GM18499 (cell line): ENCODE data around the gene MT1A.
"Not testable (repeated sequence)": the region's sequence is repeated elsewhere in the genome, so short reads cannot be mapped to it uniquely, and the experiment has no call there.

Experiments
- ATAC-seq: cut with Tn5 transposase; IDR thresholded peaks from one replicate; pipeline ENCODE4 v1.9.1; 2021; ENCODE audit warnings: moderate number of reproducible peaks; ENCODE audit not compliant: insufficient read depth, unreplicated experiment

MT1A gene

DNA sequence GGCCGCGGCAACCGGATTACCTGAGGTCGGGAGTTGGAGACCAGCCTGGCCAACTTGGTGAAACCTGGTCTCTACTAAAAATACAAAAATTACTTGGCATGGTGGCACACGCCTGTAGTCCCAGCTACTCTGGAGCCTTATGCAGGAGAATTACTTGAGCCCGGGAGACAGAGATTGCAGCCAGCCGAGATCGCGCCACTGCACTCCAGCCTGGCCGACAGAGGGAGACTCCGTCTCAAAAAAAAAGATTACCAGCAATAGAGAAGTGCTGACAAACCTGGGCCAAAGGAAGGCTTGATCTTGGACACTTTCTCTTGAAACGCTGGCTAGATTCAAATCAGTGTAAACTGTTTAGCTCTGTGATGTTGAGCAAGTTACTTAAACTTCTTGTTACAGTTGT, 35.5 kb downstream of the MT1A start:
- ATAC-seq, result no peak

DNA sequence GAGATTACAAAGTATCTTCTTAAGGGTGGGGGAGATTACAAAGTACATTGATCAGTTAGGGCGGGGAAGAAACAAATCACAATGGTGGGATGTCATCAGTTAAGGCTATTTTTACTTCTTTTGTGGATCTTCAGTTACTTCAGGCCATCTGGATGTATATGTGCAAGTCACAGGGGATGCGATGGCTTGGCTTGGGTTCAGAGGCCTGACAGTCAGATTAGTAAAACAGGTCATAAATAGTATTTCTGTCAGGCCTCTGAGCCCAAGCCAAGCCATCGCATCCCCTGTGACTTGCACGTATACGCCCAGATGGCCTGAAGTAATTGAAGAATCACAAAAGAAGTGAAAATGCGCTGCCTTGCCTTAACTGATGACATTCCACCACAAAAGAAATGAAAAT, 36.1 kb downstream of the MT1A start:
- ATAC-seq, result not testable (repeated sequence)

DNA sequence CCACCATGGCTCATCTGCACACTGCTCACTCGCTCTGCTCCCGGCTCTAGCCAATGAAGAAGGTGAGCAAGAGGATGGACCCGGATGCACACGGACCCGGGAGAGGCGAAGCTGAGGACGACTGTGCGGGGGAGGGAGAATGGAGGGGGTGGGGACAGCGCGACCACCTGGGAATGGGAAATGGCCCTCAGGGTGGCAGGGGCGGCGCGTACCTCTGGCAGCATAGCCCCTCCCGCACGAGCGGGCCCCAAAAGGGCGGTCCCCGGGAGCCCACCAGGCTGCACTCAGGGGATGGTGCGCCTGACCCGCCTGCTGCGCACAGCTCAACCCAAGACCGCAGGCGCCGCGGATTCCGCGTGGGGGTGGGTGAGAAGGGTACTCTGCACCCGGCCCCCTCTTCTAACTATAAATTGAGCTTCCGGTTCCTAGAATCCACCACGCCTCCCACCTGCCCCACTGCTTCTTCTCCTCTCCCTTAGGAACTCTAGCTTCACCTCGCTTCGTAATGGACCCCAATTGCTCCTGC, 37.3 kb downstream of the MT1A start:
- no peak for ATAC-seq

DNA sequence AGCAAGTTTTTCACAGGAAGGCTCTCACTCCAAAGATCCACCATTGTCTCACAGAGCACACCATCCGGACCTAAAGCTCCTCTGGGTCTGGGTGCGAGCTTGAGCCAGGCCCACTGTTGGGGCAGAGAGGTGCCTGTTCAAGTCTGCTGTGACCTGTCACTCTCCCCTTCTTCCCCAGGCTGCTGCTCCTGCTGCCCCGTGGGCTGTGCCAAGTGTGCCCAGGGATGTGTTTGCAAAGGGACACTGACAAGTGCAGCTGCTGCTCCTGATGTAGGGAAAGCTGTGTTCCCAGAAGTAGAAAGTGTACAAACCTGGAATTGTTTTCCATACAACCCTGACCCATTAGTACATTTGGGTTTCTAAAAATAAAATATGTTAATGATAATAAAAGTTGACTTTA, 39.0 kb downstream of the MT1A start:
- ATAC-seq, result no peak

DNA sequence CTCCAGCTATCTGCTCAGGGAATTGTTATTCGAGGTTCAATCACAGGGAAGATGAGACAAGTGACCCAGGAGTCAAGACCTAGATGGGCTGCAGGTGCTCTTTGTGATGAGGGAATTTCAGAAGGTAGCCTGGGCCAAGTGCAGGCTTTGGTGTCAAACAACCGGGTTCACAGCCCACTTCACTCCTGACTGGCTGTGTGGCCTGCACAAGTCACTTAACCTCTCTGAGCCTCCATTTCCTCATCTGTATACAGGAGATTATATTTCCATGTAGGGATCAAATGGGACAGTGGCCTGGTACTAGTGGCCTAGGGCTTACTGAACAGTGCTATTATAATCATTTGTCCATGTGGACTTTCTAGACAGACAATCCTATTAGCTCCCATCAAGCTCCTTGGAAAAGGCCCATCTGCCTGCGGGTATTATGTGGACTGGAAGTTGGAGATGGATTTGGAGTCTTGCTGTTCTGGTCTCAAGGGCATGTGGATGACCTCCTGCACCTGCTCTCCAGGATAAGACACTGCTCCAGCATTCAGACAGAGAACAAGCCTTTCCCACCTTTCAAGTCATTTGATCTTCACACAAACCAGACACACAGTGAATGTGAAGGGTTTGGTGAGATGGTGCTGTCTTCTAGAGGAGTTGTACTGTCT, 40.7 kb downstream of the MT1A start:
- no peak for ATAC-seq

DNA sequence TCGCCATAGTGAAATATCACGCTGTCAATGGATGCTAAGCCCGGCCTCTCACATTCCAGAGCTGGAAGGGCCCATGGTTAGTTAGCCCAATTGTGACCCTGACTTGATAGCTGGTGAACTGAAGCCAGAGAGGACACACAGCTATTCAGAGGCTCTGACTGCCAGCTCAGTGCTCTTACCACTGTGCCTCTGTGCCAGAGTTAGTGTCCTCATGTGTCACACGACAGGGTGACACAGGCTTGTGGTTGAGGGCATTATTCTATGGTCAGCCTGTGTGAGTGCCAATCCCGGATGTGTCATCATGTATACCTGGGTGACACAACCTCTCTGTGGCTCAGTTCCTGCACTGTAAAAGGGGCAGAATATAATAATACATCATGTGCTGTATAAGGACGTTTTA, 41.4 kb downstream of the MT1A start:
- no peak for ATAC-seq

DNA sequence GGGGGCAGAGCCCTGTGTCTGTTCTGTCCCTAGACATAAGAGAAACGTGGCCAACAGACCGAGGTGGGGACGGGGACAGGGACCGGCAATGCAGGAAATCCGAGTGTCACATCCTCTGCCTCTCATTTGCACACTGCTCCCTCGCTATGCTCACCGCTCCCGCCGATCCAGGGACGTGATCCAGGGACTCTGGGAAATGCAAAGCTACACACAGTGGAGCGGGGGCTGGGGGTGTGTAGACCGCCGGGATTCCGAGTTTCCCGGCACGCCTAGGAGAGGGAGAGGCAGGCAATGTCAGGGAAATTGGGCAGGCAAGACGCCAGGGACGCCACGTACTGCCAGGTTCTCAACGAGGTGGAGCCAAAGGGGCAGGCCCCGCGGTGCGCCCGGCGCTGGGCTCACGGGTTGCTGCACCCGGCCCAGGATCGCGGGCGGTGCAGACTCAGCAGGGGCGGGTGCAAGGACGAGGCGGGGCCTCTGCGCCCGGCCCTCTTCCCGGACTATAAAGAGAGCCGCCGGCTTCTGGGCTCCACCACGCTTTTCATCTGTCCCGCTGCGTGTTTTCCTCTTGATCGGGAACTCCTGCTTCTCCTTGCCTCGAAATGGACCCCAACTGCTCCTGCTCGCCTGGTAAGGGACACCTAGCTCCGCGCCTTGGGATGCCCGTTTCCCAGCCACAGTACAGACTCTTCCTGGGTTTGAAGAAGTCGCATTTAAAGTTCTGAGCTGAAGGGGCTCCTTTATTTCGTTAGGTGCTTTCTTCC, 43.7 kb downstream of the MT1A start, which contains the start of gene MT1X:
MT1X (plus strand) TSS at position 532 of the 764 bp plus-strand sequence; CDS start at position 603, 71 bp downstream.
- ATAC-seq, result peak; percentile 58

DNA sequence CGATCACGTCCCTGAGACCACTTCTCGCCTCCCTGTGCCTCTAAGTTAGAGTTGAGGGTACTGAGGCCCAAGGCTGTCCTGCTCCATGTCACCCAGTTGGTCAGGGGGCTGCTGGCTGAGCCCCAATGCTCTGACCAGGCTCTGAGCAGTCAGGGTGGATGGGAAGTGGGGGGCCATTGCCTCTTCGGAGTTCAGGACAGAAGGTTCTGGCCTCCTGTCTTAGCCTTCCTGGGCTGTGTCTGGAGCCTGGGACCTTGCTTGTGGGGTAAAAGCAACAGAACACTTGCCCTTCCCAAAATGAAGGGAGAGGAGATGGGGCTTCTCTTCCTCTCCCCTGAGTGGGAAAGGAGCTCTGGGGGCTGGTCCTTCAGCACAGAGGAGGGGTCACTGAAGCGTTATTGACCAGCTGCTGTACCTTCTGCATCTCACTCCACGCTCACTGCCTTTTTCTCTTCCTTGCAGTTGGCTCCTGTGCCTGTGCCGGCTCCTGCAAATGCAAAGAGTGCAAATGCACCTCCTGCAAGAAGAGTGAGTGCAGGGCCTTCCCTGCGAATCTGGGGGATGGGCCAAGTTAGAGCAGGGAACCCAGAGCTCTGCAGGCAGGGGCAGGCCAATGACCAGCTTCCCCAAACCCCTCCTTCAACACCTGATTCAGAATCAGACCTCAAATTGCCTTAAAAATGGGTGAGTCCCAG, 44.4 kb downstream of the MT1A start:
- ATAC-seq, result no peak

DNA sequence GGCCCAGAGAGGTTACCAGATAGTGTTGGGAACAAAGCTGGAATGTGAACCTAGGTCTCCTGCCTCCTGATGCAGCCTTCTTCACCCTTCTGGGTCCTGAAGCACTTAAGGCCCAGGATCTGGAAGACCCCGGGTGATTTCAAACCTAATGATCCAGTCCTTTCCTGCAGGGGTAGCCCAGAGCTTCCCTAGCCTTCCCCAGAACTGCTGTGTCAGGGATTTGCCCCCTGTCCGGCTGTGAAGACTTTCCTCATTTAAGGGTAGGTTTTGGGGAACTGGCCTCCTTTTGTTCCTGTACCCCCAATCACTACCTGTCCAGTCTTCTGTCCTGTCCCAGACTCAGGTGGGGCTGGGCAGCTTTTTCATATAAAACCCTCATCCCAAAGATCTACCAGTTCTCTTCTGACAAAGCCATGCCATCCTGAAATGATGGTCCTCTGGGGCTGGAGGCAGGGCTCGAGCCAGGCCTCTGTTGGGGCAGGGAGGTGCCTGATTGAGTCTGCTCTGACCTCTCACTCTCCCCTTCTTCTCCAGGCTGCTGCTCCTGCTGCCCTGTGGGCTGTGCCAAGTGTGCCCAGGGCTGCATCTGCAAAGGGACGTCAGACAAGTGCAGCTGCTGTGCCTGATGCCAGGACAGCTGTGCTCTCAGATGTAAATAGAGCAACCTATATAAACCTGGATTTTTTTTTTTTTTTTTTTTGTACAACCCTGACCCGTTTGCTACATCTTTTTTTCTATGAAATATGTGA, 45.1 kb downstream of the MT1A start:
- no peak for ATAC-seq

DNA sequence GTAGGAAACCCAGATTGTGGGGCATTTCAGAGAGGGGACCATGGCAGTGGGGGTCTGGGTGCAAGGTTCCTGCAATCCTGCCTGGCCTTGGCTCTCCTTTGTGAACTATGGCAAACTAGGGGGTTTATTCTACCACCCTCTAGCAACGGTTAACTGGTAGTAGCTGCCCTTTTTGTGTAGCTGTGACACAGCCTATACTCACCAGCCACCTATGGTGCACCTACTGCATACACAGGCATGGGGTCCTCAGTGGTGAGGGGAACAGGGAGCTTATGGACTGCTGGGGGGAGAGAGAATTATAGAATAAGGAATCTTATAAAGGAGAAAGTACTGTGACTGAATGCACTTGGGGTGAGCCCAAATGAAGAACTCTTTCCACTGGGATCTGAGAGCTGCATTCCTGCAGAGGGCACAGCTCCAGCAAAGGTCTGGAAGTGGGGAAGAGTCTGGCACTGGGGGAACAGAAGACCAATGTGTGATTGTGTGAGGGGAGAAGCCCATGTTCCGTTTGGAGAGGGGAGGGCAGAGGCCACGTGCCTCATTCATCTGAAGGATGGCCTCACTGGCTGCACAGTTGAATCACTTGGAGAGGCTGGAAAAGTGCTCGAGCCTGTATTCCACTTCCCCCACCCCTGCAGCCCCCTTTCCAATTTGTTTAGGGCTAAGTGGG, 45.9 kb downstream of the MT1A start:
- no peak for ATAC-seq

DNA sequence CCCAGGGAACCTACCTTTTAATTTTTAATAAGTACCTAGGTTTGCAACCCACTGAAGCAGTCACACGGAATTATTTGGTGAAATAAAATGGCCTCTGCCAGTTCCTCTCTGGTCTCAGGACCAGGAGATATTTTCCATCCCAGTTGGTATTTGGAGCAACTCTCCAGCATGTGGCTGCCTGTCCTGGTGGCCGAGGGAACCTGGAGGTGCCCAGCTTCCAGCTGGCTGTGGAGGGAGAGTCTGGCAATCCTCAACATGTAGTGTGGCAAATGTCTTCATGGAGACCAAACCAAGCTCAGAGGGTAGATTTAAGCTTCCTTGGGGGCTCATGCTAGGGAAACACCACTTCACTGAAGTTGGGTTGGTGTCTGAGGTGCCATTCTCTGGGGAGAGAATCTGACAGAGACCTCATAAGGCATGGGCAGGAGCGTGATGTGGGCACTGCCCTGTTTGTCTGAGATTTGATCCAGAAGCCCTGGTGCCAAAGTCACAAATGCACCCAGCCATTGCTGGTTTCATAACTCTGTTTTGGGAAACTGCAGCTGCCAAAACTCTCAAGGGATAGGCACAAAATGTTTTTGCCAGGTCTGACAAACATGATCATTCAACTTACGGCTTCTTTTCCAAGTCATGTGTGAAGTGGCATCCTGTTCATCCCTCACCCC, 46.6 kb downstream of the MT1A start:
- no peak for ATAC-seq

DNA sequence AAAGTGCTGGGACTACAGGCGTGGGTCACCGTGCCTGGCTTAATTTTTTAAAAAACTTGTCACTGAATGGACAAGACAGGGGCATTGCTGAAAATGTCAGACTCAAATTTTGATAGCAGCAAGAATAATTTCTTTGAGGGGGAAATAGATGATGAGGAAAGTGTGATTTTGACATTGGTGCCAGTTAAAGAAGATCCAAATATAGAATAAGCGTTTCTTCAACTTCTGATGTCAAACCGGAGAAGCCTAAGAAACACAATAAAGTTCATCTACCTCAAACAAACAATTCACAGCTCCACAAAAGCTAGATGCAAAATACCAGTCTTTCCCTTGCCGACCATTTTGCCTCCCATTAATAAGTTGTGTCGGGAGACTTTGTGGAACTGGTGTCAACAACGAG, 48.3 kb downstream of the MT1A start:
- no peak for ATAC-seq

DNA sequence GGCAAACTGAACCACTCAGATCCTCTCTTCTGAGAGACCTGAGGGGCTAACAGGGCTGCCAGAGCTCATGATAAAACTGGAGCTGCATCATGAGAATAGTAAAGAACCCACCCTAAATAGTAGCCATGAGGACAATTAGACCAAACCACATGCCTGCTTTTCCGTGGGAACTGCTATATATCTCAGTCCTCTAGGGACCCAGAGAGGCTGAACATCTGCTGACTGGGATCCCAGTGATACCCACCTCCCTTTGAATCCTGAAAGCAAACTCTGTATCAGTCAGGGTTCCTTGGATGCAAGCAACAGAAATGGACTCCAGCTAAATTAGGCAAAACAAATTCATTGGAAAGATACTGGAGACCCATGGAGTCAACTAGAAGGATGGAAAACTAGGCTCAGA, 50.3 kb downstream of the MT1A start:
- no peak for ATAC-seq

DNA sequence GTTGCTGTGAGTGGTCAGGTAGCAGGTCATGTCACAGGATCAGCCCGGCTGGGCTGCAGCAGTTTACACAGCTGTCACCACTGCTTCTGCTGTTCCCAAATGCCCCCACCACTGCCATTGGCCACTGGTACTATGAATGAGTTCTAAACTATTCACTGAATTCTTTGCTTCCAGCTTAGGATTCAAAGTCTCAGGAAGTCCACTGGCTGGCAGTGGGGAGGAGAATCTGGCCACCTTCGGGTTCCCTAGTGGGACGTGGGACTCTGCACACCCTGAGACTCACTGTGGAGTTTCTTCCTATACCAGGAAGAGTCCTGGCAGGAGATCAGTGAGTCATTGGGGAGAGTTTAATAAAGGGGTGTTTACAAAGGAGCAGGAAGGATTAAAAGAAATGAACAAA, 50.7 kb downstream of the MT1A start:
- ATAC-seq, result no peak
